Lower leg skin (tissue), 4 donors: ENCODE measurements around the gene ODF4. TPM values are rescaled to one million over a fixed set of nuclear protein-coding genes. Genes with fewer than 3 reads are reported as not detected.

Source experiments
- DNase-seq, 2 donors: peaks; one replicate each; pipeline ENCODE4 v3.0.0-alpha.2; 2019; ENCODE audit warnings: low spot score in 2 of 2
- H3K4me3 ChIP-seq: fragments of 200-600 bp; sonication (generic); 2 replicates; pipeline ENCODE4 v1.5.1; 2017; ENCODE audit warnings: mild to moderate bottlenecking, low read depth; ENCODE audit not compliant: poor library complexity, severe bottlenecking
- CTCF ChIP-seq, 3 donors: fragments of 450-650 bp; IDR thresholded peaks; one replicate each; pipeline ENCODE4 v1.5.1; 2016; ENCODE audit warnings: antibody characterized with exemption in 3 of 3, mild to moderate bottlenecking in 3 of 3, moderate library complexity in 2 of 3
- POLR2A ChIP-seq, 2 donors: fragments of 450-650 bp; IDR thresholded peaks; one replicate each; pipeline ENCODE4 v1.6.1; 2016 to 2017; ENCODE audit warnings: antibody characterized with exemption in 2 of 2, mild to moderate bottlenecking in 1 of 2, moderate library complexity in 1 of 2
- WGBS, 2 donors: methylation state at CpG; one replicate each; pipeline ENCODE4 v1.1.5; 2018; 5-methylcytosine and 5-hydroxymethylcytosine counted together
- intact Hi-C: fragments of 100-400 bp; cut with DNase I; formaldehyde crosslinking; loops from one replicate; pipeline ENCODE4 v1.15.0; 2023; ENCODE audit warnings: low total_unique reads
- total RNA-seq, 4 donors: library from RNA; depleted of rRNA; stranded (reverse); fragments of >200 nt; gene quantifications; one replicate each; pipeline ENCODE4 v1.1.0, GENCODE V29; 2016

Gene ODF4
- total RNA-seq, 4 donors from 2014 or later = not detected

GRCh38 chr17:8300226-8300625 lies 39.4 kb upstream of the ODF4 start:
- no peak for DNase-seq
- intact Hi-C loops = no loop called here
- TF ChIP-seq POLR2A (IDR thresholded peaks at IDR 0.05) = no peak
- TF ChIP-seq CTCF (IDR thresholded peaks at IDR 0.05) = no peak
- no peak overlapping the region for H3K4me3 ChIP-seq
- WGBS, 2 donors = 43 to 53% methylated on average over 3 of the region's 3 CpGs

- H3K4me3 ChIP-seq = no peak overlapping the region
- peak in 1 of 2 donors; percentile 27 for DNase-seq
- TF ChIP-seq CTCF (IDR thresholded peaks at IDR 0.05) (no peak), POLR2A (IDR thresholded peaks at IDR 0.05) (no peak)
- intact Hi-C loops = no loop called here
- WGBS, 2 donors = 15% methylated on average over 8 of the region's 8 CpGs
These were observed 38.9 kb upstream of the ODF4 start for GRCh38 chr17:8300627-8301242.

GRCh38 chr17:8310601-8311123 lies 29.0 kb upstream of the ODF4 start:
- DNase-seq = no peak
- no peak for TF ChIP-seq POLR2A (IDR thresholded peaks at IDR 0.05)
- TF ChIP-seq CTCF (IDR thresholded peaks at IDR 0.05) = no peak
- intact Hi-C loops = no loop called here
- WGBS, 2 donors = 59 to 77% methylated on average over 10 of the region's 10 CpGs
- H3K4me3 ChIP-seq = no peak overlapping the region

GRCh38 chr17:8311131-8311790 lies 28.4 kb upstream of the ODF4 start:
- no peak overlapping the region for H3K4me3 ChIP-seq
- TF ChIP-seq POLR2A (IDR thresholded peaks at IDR 0.05) = no peak
- TF ChIP-seq CTCF (IDR thresholded peaks at IDR 0.05) = no peak
- intact Hi-C loops = no loop called here
- no peak for DNase-seq
- 73 to 76% methylated on average over 25 of the region's 25 CpGs for WGBS, 2 donors

GRCh38 chr17:8312251-8312650 lies 27.4 kb upstream of the ODF4 start:
- DNase-seq = no peak
- no peak overlapping the region for H3K4me3 ChIP-seq
- intact Hi-C loops = no loop called here
- 76 to 77% methylated on average over 13 of the region's 13 CpGs for WGBS, 2 donors
- TF ChIP-seq POLR2A (IDR thresholded peaks at IDR 0.05) (no peak), CTCF (IDR thresholded peaks at IDR 0.05) (no peak)
